ENCODE results near the gene CNTFR. TPM values are rescaled to one million over a fixed set of nuclear protein-coding genes. Genes with fewer than 3 reads are reported as not detected.

CNTFR gene
- total RNA-seq = 23.9 TPM

DNA sequence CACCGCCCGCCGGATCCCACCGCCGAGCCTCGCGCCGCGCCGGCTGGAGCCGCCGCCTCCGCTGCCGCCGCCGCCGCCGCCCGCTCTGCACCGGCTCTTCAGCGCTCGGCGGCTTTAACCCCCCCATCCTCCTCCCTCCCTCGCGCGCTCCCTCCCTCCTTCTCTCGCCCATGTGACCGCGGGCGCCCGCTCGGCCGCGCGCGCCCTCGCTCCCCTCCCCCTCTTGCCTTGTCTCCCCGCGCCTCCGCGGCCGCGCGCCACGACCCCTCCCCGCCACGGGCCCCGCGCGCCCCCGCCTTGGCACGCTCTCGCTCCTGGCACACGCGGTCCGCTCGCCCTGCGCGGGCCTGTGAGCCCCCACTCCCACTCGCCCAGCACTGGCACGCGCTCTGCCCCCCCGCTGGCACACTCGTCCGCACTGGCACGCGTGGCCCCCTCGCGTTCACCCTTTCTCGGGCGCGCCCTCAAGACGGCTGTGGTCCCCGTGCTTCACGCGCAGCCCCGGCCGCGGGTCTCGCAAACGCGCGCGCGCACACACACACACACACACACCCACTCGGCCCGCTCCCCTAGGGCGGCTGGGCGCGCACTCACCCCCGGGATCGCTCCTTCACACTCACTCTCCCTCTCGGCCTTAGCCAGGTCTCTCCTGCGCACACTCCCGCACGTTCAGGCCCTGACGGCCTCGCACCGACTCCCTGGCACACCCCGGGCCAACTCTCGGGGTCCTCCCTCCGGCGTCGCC lies at the start of gene CNTFR:
Gene CNTFR (minus strand): TSS at position 89 of the 745 bp plus-strand sequence. CDS start 20,743 bp downstream, outside the sequence.

DNA sequence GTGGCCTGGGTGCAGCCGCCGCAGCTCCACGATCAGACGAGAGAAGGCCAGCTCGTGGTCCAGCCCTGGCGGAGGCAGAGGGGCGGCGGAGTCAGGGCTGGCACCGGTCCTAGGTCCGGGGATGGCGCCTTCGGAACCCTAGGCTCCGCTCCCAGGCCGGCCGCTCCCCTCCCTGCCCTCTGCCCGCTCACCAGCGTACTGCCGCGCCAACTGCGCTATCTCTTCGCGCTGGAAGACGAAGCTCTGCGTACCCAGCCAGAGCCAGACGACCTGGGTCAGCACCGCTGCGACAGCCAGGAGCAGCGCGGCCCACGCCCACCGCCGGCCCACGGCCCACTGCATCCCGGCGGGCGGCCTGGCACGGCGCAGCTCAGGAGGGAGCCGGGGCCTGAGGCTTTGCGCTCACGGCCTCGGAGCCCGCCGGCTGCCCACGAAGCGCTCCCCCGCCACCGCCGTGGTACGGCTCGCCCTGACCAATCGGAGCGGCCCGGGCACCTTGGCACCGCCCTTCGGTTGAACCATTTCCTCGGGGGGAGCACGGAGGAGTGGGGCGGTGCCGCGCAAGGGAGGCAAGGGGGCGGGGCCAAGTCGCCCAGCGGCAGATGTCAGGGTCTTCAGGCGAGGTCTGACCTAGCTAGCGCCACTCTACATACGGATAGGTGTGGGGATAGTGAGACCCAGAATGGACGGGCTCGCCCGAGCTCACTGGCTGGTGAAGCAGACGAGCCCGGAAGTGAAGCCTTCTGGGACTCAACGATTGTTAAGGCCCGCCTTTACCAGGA lies 48.0 kb upstream of the CNTFR start, which contains the start of gene SIGMAR1:
Gene SIGMAR1 (minus strand): TSS at position 432 of the 782 bp plus-strand sequence. CDS start 90 bp downstream, at position 342.

GRCh38 chr9:34628656-34629490 lies 39.3 kb upstream of the CNTFR start, which contains the start of gene ARID3C:
TSS of gene ARID3C (minus strand) at chr9:34629066. CDS start at chr9:34628014, 1,052 bp downstream.

GRCh38 chr9:34620061-34620994 lies 30.8 kb upstream of the CNTFR start, which contains the start of gene DCTN3:
TSS of gene DCTN3 (minus strand) at chr9:34620495. CDS start at chr9:34620464, 31 bp downstream.

GRCh38 chr9:34611811-34612787 lies 22.6 kb upstream of the CNTFR start, which contains the start of gene RPP25L:
TSS of gene RPP25L (minus strand) at chr9:34612097. CDS start at chr9:34611296, 801 bp downstream.

DNA sequence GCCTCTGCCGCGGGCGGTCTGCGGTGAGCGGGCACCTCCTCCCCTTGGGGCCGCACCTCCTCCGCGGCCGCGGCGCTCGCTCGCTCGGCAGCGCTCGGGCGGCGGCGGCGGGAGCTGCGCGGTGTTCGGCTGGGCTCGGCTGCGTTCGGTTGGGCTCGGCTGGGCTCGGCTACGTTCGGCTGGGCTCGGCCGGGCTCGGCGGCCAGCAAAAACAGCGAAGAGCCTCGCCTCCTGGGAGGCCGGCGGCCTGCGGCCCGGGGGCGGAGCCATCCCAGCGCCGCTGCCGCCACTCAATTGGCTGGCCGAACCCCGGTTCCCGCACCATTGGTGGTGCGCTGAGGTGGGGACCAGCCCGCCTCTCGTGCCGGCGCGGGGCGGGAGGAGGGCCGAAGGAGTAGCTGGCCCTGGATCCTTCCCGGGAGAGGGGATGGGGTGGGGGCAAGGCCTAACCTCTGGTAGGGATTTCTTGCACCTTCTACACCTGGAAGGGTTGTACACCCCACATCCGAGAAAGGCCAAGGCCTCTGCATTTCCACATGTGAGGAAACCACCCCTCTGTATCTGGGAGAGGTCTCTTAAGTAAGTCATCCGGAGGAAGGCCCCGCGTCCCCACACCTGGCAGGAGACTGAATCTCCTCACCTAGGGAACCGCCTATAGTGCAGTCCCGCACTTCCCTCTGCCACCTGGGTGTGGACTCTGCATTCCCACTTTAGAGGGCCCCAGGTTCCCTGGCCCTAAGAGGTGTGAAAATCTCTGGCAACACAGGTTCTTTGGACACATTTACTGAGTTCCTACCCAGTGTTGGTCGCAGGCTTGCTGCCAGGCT lies 66.3 kb downstream of the CNTFR start, which contains the start of gene ENHO:
Gene ENHO (minus strand): TSS at position 20 of the 827 bp plus-strand sequence. CDS start 1,295 bp downstream, outside the sequence.

Other genes starting within 250 kb of the CNTFR start
- 3.0 TPM for gene MYORG, start 212.8 kb downstream of the CNTFR start, total RNA-seq
- gene FAM219A, start 131.2 kb downstream of the CNTFR start, total RNA-seq = 13.4 TPM
- 0.27 TPM for gene DNAI1, start 130.9 kb downstream of the CNTFR start, total RNA-seq
- 3.4 TPM for gene ENHO, start 66.7 kb downstream of the CNTFR start, total RNA-seq
- gene RPP25L, start 22.4 kb upstream of the CNTFR start, total RNA-seq = 13.1 TPM
- gene DCTN3, start 30.8 kb upstream of the CNTFR start, total RNA-seq = 93.5 TPM
- not detected for gene ARID3C, start 39.3 kb upstream of the CNTFR start, total RNA-seq
- gene SIGMAR1, start 48.1 kb upstream of the CNTFR start, total RNA-seq = 45.1 TPM
- gene GALT, start 57.0 kb upstream of the CNTFR start, total RNA-seq = 60.7 TPM
- gene IL11RA, start 62.5 kb upstream of the CNTFR start, total RNA-seq = 84.2 TPM
- gene CCL27, start 72.9 kb upstream of the CNTFR start, total RNA-seq = not detected
- not detected for gene CCL19, start 101.6 kb upstream of the CNTFR start, total RNA-seq
- gene CCL21, start 120.4 kb upstream of the CNTFR start, total RNA-seq = 16.9 TPM

All from camera-type eye (tissue), 1 donor.